ENCODE data around the gene EPB41L4A. TPM values are rescaled to one million over a fixed set of nuclear protein-coding genes. Genes with fewer than 3 reads are reported as not detected.

EPB41L4A gene
- total and polyA plus RNA-seq, 2 donors (not counting 1 experiment from before 2014, with no cell fraction given): 0.23 to 0.50 TPM

DNA sequence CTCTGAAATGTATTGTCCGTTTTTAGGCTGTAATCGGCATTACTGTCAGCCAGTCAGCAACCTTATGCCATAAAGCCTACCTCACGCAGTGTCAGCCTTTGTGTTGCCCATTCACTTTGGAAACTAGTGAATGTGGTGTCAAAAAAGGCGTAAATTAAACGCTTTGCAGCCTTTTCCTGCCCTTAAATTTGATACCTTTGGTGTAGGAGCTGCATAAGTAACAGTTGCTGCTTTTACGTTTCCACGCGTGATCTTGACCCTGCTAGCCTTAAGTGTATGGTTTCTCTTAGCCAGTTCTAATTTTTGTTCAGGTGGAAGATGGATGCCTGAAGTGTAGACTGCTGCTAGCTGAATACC, 257.7 kb downstream of the EPB41L4A start:
- H3K9me3 ChIP-seq (ENCODE audit: control insufficient read depth, insufficient read depth, low read depth, low read length): no peaks in the 10 kb centered on the region
- peak overlapping the region; percentile 75 to 100 (median 90) for H3K4me3 ChIP-seq (replicated peaks in 1 of 4; ENCODE audit: control extremely low read depth in 1 of 4, insufficient read depth in 1 of 4, low read depth in 3 of 4, low read length in 4 of 4)
- peaks cover 22% of the 10 kb centered on the region for H3K79me2 ChIP-seq (ENCODE audit: control insufficient read depth, insufficient read depth, low read length)
- TF ChIP-seq, protein P1, sequence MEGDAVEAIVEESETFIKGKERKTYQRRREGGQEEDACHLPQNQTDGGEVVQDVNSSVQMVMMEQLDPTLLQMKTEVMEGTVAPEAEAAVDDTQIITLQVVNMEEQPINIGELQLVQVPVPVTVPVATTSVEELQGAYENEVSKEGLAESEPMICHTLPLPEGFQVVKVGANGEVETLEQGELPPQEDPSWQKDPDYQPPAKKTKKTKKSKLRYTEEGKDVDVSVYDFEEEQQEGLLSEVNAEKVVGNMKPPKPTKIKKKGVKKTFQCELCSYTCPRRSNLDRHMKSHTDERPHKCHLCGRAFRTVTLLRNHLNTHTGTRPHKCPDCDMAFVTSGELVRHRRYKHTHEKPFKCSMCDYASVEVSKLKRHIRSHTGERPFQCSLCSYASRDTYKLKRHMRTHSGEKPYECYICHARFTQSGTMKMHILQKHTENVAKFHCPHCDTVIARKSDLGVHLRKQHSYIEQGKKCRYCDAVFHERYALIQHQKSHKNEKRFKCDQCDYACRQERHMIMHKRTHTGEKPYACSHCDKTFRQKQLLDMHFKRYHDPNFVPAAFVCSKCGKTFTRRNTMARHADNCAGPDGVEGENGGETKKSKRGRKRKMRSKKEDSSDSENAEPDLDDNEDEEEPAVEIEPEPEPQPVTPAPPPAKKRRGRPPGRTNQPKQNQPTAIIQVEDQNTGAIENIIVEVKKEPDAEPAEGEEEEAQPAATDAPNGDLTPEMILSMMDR (conservative IDR thresholded peaks at IDR 0.05 in 1 of 2, IDR thresholded peaks at IDR 0.05 in 1 of 2; ENCODE audit: low read depth in 1 of 2, low read length in 2 of 2): no peak
- no peak for TF ChIP-seq EZH2 (IDR thresholded peaks at IDR 0.05; ENCODE audit: low read length, missing control alignments)
- no peaks in the 10 kb centered on the region for H3K27me3 ChIP-seq (ENCODE audit: control insufficient read depth, insufficient read depth, low read length)
- H3K27ac ChIP-seq (ENCODE audit: insufficient read depth, low read length): peak overlapping the region; percentile 84
- peaks cover 4% of the 10 kb centered on the region for H3K4me1 ChIP-seq (ENCODE audit: control insufficient read depth, extremely low read depth, insufficient read depth, low read length)
- peaks cover 10% of the 10 kb centered on the region for H3K36me3 ChIP-seq (ENCODE audit: control insufficient read depth, insufficient read depth, low read length)
- H2AFZ ChIP-seq (ENCODE audit: low read length): no peak overlapping the region
- H3K9ac ChIP-seq (ENCODE audit: insufficient read depth, low read length): peak overlapping the region; percentile 94
- no peak for DNase-seq (ENCODE audit: low read depth in 2 of 2)
- peak overlapping the region; percentile 97 for H3K4me2 ChIP-seq (ENCODE audit: extremely low read depth, insufficient read depth, low read length)
- no peaks in the 10 kb centered on the region for H4K20me1 ChIP-seq (ENCODE audit: control insufficient read depth, extremely low read depth, insufficient read depth, low read length)

DNA sequence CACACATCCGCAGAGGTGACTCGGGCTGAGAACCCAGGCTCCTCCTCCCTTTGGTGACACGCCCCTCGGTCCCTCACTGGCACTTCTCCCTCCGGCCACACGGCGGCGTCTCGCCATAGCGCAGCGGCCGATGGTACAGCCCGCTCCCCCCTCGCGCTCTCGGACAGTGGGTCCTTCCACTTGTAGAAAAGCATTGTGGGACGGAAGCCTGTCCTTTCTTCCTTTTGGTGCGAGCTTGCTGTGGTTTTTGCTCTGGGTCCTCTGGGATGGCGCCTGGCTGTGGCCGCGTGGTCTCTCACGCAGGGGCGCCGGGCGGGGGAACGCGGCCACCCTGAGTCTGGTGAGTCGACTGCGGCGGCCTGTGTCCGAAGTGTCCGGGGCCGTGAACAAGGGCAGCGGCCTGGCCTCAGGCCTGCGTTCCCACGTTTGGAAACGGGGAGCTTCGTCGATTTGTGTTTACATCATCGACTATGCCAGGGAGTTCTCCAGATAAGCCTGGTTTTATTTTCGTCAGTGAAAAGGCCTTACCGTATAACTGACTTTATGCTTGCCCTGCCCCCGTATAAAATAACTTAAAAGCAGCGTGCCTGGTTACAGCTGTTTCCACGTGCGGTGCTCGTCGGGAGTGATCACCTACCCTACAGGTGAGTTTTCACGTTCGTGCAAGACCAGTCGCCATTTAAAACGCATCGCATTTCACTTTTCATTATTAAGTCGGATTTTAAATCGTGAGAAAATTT, 258.3 kb downstream of the EPB41L4A start:
- peak; percentile 86 to 92 for DNase-seq (ENCODE audit: low read depth in 2 of 2)
- H3K9ac ChIP-seq (ENCODE audit: insufficient read depth, low read length): peak overlapping the region; percentile 94
- H3K79me2 ChIP-seq (ENCODE audit: control insufficient read depth, insufficient read depth, low read length): peaks cover 22% of the 10 kb centered on the region

DNA sequence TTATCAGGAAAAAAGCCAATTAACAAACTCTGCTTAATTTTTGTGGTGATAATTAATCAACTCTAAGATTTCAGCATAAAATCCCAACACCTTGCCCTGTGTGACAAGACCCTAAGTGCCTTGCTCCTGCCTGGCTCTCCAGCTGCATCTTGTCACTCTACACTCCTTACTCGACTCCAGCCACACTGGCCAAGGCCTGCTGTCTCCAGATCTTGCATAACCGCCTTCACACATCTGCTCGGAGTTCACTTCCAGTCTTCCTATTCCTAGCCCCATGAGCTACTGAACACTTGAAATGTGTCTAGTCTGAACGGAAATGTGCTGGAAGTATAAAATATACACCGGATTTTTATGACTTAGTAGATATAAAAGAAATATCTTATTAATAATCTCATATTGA, 259.6 kb downstream of the EPB41L4A start:
- TF ChIP-seq, protein P1 (conservative IDR thresholded peaks at IDR 0.05 in 1 of 2, IDR thresholded peaks at IDR 0.05 in 1 of 2; ENCODE audit: low read depth in 1 of 2, low read length in 2 of 2): no peak
- TF ChIP-seq EZH2 (IDR thresholded peaks at IDR 0.05; ENCODE audit: low read length, missing control alignments): no peak
- Histone ChIP-seq H2AFZ (ENCODE audit: low read length) (no peak overlapping the region), H3K4me2 (ENCODE audit: extremely low read depth, insufficient read depth, low read length) (no peak overlapping the region), H3K4me3 (replicated peaks in 1 of 4; ENCODE audit: control extremely low read depth in 1 of 4, insufficient read depth in 1 of 4, low read depth in 3 of 4, low read length in 4 of 4) (no peak overlapping the region), H4K20me1 (ENCODE audit: control insufficient read depth, extremely low read depth, insufficient read depth, low read length) (no peaks in the 10 kb centered on the region), H3K9ac (ENCODE audit: insufficient read depth, low read length) (no peak overlapping the region), H3K27me3 (ENCODE audit: control insufficient read depth, insufficient read depth, low read length) (no peaks in the 10 kb centered on the region), H3K27ac (ENCODE audit: insufficient read depth, low read length) (no peak overlapping the region), H3K79me2 (ENCODE audit: control insufficient read depth, insufficient read depth, low read length) (peaks cover 22% of the 10 kb centered on the region), H3K9me3 (ENCODE audit: control insufficient read depth, insufficient read depth, low read depth, low read length) (no peaks in the 10 kb centered on the region), H3K4me1 (ENCODE audit: control insufficient read depth, extremely low read depth, insufficient read depth, low read length) (peaks cover 6% of the 10 kb centered on the region), H3K36me3 (ENCODE audit: control insufficient read depth, insufficient read depth, low read length) (peaks cover 4% of the 10 kb centered on the region)
- DNase-seq (ENCODE audit: low read depth in 2 of 2): peak in 1 of 2 donors; percentile 90

More for the DNA sequence above, 258.3 kb downstream of the EPB41L4A start:
- no peaks in the 10 kb centered on the region for H3K9me3 ChIP-seq (ENCODE audit: control insufficient read depth, insufficient read depth, low read depth, low read length)
- H3K4me1 ChIP-seq (ENCODE audit: control insufficient read depth, extremely low read depth, insufficient read depth, low read length): peaks cover 4% of the 10 kb centered on the region
- TF ChIP-seq, protein P1 (conservative IDR thresholded peaks at IDR 0.05 in 1 of 2, IDR thresholded peaks at IDR 0.05 in 1 of 2; ENCODE audit: low read depth in 1 of 2, low read length in 2 of 2): peak; percentile 99
- TF ChIP-seq EZH2 (IDR thresholded peaks at IDR 0.05; ENCODE audit: low read length, missing control alignments): no peak
- H3K27ac ChIP-seq (ENCODE audit: insufficient read depth, low read length): peak overlapping the region; percentile 84
- H3K27me3 ChIP-seq (ENCODE audit: control insufficient read depth, insufficient read depth, low read length): no peaks in the 10 kb centered on the region
- peak overlapping the region; percentile 73 for H2AFZ ChIP-seq (ENCODE audit: low read length)
- peak overlapping the region; percentile 75 to 100 (median 90) for H3K4me3 ChIP-seq (replicated peaks in 1 of 4; ENCODE audit: control extremely low read depth in 1 of 4, insufficient read depth in 1 of 4, low read depth in 3 of 4, low read length in 4 of 4)
- peaks cover 7% of the 10 kb centered on the region for H3K36me3 ChIP-seq (ENCODE audit: control insufficient read depth, insufficient read depth, low read length)
- H3K4me2 ChIP-seq (ENCODE audit: extremely low read depth, insufficient read depth, low read length): peak overlapping the region; percentile 97
- H4K20me1 ChIP-seq (ENCODE audit: control insufficient read depth, extremely low read depth, insufficient read depth, low read length): no peaks in the 10 kb centered on the region

Measured in fibroblast of lung (primary cell).